Activated CD4-positive, alpha-beta T cell treated with anti-CD3 and anti-CD28 coated beads, Interleukin-2, amount 10 ng/mL, durations not matched to agents 24 days and 14 days (primary cell): ENCODE measurements around the gene CBS. TPM values are rescaled to one million over a fixed set of nuclear protein-coding genes. Genes with fewer than 3 reads are reported as not detected.

Experiments used
- DNase-seq: peaks from one replicate; pipeline ENCODE4 v3.0.0; 2022
- H3K27ac Mint-ChIP-seq: one replicate; pipeline ENCODE4 v1.8.0; 2022; ENCODE audit warnings: mild to moderate bottlenecking, mixed read lengths
- H3K27me3 Mint-ChIP-seq: one replicate; pipeline ENCODE4 v1.8.0; 2022; ENCODE audit warnings: mixed read lengths
- H3K36me3 Mint-ChIP-seq: one replicate; pipeline ENCODE4 v1.8.0; 2022; ENCODE audit warnings: low read depth, mild to moderate bottlenecking, mixed read lengths
- H3K4me1 Mint-ChIP-seq: one replicate; pipeline ENCODE4 v1.8.0; 2021; ENCODE audit warnings: mixed read lengths
- H3K4me3 Mint-ChIP-seq: one replicate; pipeline ENCODE4 v1.8.0; 2022; ENCODE audit warnings: mild to moderate bottlenecking, moderate library complexity, mixed read lengths
- H3K9me3 Mint-ChIP-seq: one replicate; pipeline ENCODE4 v1.8.0; 2021; ENCODE audit warnings: mixed read lengths
- intact Hi-C: fragments of 100-400 bp; cut with micrococcal nuclease; formaldehyde crosslinking; loops from one replicate; pipeline ENCODE4 v1.15.1; 2023
- total RNA-seq: library from RNA; stranded (reverse); gene quantifications from 2 replicates; pipeline ENCODE4 v1.2.3, GENCODE V29; 2022

Gene CBS
- total RNA-seq, 1 donor from 2014 or later: 51.5 TPM

GRCh38 chr21:43004926-43005325, 70.7 kb downstream of the CBS start:
- DNase-seq: no peak
- no peak overlapping the region for H3K27ac Mint-ChIP-seq
- intact Hi-C loops: no loop called here
- H3K36me3 Mint-ChIP-seq: peaks cover 39% of the 10 kb centered on the region
- peaks cover 7% of the 10 kb centered on the region for H3K9me3 Mint-ChIP-seq
- peaks cover 2% of the 10 kb centered on the region for H3K4me1 Mint-ChIP-seq
- H3K27me3 Mint-ChIP-seq: no peaks in the 10 kb centered on the region
- H3K4me3 Mint-ChIP-seq: no peak overlapping the region

Other genes starting within 250 kb of the CBS start
- gene WDR4, start 196.3 kb downstream of the CBS start, total RNA-seq: 73.5 and 75.1 TPM in 2 replicates
- 41.2 and 41.7 TPM in 2 replicates for gene NDUFV3, start 182.5 kb downstream of the CBS start, total RNA-seq
- 0.44 and 0.47 TPM in 2 replicates for gene ERVH48-1, start 150.2 kb downstream of the CBS start, total RNA-seq
- gene PKNOX1, start 101.3 kb downstream of the CBS start, total RNA-seq: 23.1 and 26.2 TPM in 2 replicates
- gene U2AF1, start 31.7 kb upstream of the CBS start, total RNA-seq: 7.2 and 8.7 TPM in 2 replicates
- gene CRYAA, start 93.2 kb upstream of the CBS start, total RNA-seq: not detected in 2 replicates